GM10266 (cell line): ENCODE data around the gene SLC35E1.

Experiments
- DNase-seq: peaks from one replicate; pipeline ENCODE4 v3.0.0; 2012; ENCODE audit errors: extremely low spot score
- CTCF ChIP-seq: IDR thresholded peaks from 2 replicates; pipeline ENCODE4 v1.5.1; 2012; ENCODE audit warnings: mild to moderate bottlenecking, low read depth; ENCODE audit not compliant: control insufficient read depth, insufficient read depth; ENCODE audit errors: missing control alignments

The SLC35E1 gene

GRCh38 chr19:16532440-16533234 is 39.6 kb downstream of the SLC35E1 start:
- DNase-seq, result peak; percentile 21
- TF ChIP-seq CTCF, result no peak

- no peak for DNase-seq
Measured at GRCh38 chr19:16531380-16531669, 40.9 kb downstream of the SLC35E1 start.

GRCh38 chr19:16530540-16531379 is 41.5 kb downstream of the SLC35E1 start:
- TF ChIP-seq CTCF, result no peak
- DNase-seq, result no peak

More at GRCh38 chr19:16531380-16531669, 40.9 kb downstream of the SLC35E1 start:
- no peak for TF ChIP-seq CTCF

DNA sequence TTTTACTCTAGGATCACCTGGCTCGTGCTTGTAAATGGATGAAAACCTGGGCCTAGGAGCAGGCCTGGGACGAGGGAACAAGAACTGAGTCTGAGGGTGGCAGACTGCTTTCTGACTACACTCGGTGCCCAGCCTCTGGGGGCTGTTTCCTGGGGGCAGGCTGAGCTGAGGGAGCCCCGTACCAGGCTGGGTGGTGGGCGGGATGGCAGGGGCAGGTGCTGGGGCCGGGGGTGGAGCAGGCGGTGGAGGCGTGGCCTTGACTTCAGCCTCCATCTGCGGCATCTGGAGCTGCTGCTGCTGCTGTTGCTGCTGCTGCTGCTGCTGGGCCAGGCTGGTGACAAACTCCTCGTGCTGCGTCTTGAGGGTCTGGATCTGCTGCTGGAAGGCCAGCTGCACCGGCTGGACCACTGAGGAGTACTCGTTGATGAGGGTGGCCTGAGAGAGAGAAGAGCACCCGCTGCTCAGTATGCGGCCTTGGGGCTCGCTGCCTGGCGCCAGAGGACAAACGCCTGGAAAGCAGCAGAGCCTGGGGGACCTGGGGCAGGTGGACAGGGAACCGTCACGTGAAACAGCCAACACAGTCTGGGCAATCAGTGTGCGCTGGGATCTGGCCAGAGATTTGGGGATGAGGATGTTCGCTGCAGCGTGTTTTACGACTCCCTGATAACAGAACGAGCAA is 42.6 kb downstream of the SLC35E1 start:
- no peak for DNase-seq
- TF ChIP-seq CTCF, result no peak

DNA sequence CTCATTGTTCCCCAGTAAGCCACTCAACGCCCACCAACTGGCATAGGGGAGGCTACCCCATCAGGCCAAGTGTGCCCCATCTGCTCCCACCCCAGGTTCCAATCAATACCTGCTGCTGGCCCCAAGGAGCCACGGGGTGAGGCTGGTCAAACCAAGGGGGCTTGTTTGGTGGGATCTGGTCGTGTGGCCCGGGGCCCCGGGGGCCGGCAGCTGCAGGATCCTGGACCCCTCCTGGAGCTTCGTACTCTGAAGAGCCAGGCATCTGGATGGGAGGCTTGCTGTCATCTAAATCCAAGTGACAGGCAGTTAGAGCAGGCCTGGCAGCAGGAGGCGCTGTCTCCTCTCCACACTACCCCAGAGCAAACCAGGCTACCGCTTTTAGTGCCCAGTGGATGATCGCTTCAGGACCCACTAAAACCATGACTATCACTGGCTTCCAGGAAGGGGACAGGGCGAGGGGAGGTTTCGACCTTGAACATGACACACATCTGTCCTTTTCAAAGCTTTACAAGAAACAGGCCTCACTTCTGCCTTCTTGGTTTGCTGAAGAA is 44.2 kb downstream of the SLC35E1 start:
- no peak for DNase-seq
- peak; percentile 56 for TF ChIP-seq CTCF

DNA sequence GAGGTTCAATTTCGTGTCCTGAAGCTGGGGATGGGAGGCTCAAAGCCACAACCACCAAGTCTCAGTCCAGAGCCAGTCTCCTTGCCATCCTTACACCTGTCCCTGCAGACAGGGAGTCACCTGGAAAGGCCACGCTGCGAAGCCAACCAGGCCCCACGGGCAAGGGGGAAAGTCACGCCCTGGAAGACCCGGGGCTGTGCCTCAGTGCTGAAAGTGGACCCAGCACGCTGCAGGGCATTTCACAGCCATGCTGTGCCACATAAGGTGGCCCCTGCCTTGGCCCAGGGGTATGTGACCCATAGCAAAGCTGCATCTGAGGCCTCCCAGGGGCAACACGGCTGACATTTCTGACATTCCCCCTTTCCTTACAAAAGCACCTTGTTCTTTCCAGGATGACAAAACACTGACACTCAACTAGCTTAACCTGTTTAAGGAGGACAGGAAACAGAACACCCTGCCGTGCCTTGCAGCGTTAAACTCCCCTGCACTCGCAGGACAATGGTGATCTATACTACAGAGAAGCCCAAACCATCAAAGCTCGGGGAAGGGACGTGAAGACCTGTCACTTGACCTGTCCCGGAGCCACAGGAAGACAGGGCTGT is 44.8 kb downstream of the SLC35E1 start:
- DNase-seq, result no peak
- no peak for TF ChIP-seq CTCF
